GM13977 (cell line): ENCODE measurements around the gene PRMT9.
A peak's percentile ranks its signal among the peaks of the same experiment; 100 is the strongest.

ENCODE experiments used
- DNase-seq: peaks from one replicate; pipeline ENCODE4 v3.0.0; 2012; ENCODE audit warnings: low spot score
- CTCF ChIP-seq: IDR thresholded peaks from 2 replicates; pipeline ENCODE4 v1.5.1; 2012; ENCODE audit warnings: mild to moderate bottlenecking, control low read depth; ENCODE audit not compliant: insufficient read depth; ENCODE audit errors: extremely low read depth, missing control alignments
- in situ Hi-C: fragments of 300-500 bp; cut with MboI; formaldehyde crosslinking; loops from one replicate; pipeline ENCODE4 v1.12.0; 2022; ENCODE audit warnings: low sequenced_read_pairs, low pct_unique_long_range_greater_than_20kb, mixed read lengths, inconsistent platforms; ENCODE audit not compliant: unreplicated experiment

PRMT9 gene

DNA sequence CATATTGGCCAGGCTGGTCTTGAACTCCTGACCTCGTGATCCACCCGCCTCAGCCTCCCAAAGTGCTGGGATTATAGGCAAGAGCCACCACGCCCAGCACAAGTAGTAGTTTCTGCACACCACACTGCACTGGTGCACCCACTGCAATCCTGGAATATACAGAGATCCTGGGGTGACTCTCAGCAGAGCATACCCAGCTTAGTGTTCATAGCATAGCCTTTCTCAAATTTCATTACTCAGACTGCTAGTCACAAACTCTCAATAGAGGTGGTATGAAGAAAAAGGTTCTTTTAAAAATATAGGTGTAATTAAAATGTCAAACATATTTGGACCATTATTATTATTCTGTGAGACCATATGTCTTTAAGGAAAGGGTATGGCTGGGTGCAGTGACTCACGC lies 41.7 kb upstream of the PRMT9 start:
- in situ Hi-C loops = no loop called here
- DNase-seq = no peak
- no peak for TF ChIP-seq CTCF

GRCh38 chr4:147724468-147725201 lies 40.7 kb upstream of the PRMT9 start:
- no peak for TF ChIP-seq CTCF
- in situ Hi-C loops = no loop called here
- no peak for DNase-seq

- no peak for DNase-seq
- TF ChIP-seq CTCF = no peak
- in situ Hi-C loops = no loop called here
Measured at GRCh38 chr4:147723326-147723725, 39.4 kb upstream of the PRMT9 start.

- in situ Hi-C loops = no loop called here
- peak; percentile 46 for DNase-seq
- no peak for TF ChIP-seq CTCF
Measured at GRCh38 chr4:147717878-147718277, 33.9 kb upstream of the PRMT9 start.

- no peak for DNase-seq
- in situ Hi-C loops = no loop called here
Measured at GRCh38 chr4:147714575-147715401, 30.8 kb upstream of the PRMT9 start.

DNA sequence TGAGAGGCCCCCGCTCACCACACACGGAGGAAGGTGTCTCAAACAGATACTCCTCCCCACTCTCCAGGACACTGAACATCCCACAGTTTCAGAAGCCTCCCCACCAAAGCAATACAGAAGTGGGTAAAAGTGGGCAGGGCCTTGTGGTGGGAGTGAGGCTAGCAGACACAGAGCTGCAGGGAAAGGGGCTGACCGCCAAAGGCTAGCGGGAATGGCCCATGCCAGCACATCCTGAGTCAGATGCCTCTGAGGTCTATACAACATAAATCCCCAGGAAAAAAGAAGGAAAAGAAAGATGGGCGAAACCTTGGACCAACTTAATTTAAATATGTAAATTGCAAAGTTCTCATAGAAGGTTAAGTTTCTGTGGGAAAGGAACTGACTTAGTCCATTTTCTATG lies 26.0 kb upstream of the PRMT9 start:
- in situ Hi-C loops = loop anchor here (5.0 kb wide), 1 partner anchor 157 kb away; no protein-coding TSS in a partner anchor
- TF ChIP-seq CTCF = no peak
- no peak for DNase-seq

More at GRCh38 chr4:147714575-147715401, 30.8 kb upstream of the PRMT9 start:
- no peak for TF ChIP-seq CTCF
